Esophagus squamous epithelium (tissue), 5 donors: ENCODE measurements around the gene EDA. TPM values are rescaled to one million over a fixed set of nuclear protein-coding genes. Genes with fewer than 3 reads are reported as not detected.
A peak's percentile ranks its signal among the peaks of the same experiment; 100 is the strongest.

Source experiments
- DNase-seq: peaks from one replicate; lab custom pipeline; 2025; lab: John Stamatoyannopoulos, UW
- H3K27ac ChIP-seq, 4 donors: fragments of 200-600 bp; sonication (generic); one replicate each; pipeline ENCODE4 v1.5.1; 2016 to 2019; ENCODE audit warnings: mild to moderate bottlenecking in 1 of 4
- H3K27me3 ChIP-seq, 4 donors: fragments of 200-600 bp; sonication (generic); 1 replicate in 3 of 4; 2 replicates in 1 of 4; pipeline versions ENCODE4 v1.5.1 to v1.6.0; 2017 to 2021; ENCODE audit warnings: antibody characterized with exemption in 1 of 4
- H3K36me3 ChIP-seq, 3 donors: fragments of 200-600 bp; sonication (generic); one replicate each; pipeline ENCODE4 v1.5.1; 2016 to 2019
- H3K4me1 ChIP-seq, 3 donors: fragments of 200-600 bp; sonication (generic); one replicate each; pipeline ENCODE4 v1.5.1; 2017 to 2019
- H3K4me3 ChIP-seq, 4 donors: fragments of 200-600 bp; sonication (generic); 1 replicate in 3 of 4; 2 replicates in 1 of 4; pipeline ENCODE4 v1.5.1; 2016 to 2019; ENCODE audit warnings: mild to moderate bottlenecking in 2 of 4, moderate library complexity in 1 of 4
- H3K9me3 ChIP-seq, 3 donors: fragments of 200-600 bp; sonication (generic); one replicate each; pipeline ENCODE4 v1.5.1; 2016 to 2019
- POLR2A ChIP-seq, 4 donors: fragments of 450-650 bp; IDR thresholded peaks; one replicate each; pipeline ENCODE4 v1.6.1; 2017; ENCODE audit warnings: antibody characterized with exemption in 4 of 4, mild to moderate bottlenecking in 4 of 4, moderate library complexity in 3 of 4
- WGBS, 2 donors: methylation state at CpG; one replicate each; pipeline ENCODE4 v1.1.5; 2018; 5-methylcytosine and 5-hydroxymethylcytosine counted together
- intact Hi-C: fragments of 100-400 bp; cut with DNase I; formaldehyde crosslinking; loops from one replicate; pipeline ENCODE4 v1.15.0; 2022
- small RNA-seq, 4 donors: library from RNA; depleted of rRNA; stranded (forward); fragments of <200 nt; gene quantifications; one replicate each; pipeline ENCODE3, GENCODE V24; 2016
- total RNA-seq, 4 donors: library from RNA; depleted of rRNA; stranded (reverse); fragments of >200 nt; gene quantifications; one replicate each; pipeline ENCODE4 v1.1.0, GENCODE V29; 2016
- TF ChIP-seq, protein P1 (sequence below), 6 experiments: fragments of 450-650 bp in 4 of 6; fragments of 200-600 bp in 2 of 6; sonication (generic) in 2 of 6; IDR thresholded peaks; one replicate each; pipeline ENCODE4 v1.5.1; 2016 to 2019; ENCODE audit warnings: antibody characterized with exemption in 6 of 6, mild to moderate bottlenecking in 4 of 6, moderate library complexity in 4 of 6
- donor health status: DM: yes; HTN: yes; CAD: no.

EDA gene
- total RNA-seq, 4 donors from 2014 or later = 1.5 to 2.9 (median 2.4) TPM

DNA sequence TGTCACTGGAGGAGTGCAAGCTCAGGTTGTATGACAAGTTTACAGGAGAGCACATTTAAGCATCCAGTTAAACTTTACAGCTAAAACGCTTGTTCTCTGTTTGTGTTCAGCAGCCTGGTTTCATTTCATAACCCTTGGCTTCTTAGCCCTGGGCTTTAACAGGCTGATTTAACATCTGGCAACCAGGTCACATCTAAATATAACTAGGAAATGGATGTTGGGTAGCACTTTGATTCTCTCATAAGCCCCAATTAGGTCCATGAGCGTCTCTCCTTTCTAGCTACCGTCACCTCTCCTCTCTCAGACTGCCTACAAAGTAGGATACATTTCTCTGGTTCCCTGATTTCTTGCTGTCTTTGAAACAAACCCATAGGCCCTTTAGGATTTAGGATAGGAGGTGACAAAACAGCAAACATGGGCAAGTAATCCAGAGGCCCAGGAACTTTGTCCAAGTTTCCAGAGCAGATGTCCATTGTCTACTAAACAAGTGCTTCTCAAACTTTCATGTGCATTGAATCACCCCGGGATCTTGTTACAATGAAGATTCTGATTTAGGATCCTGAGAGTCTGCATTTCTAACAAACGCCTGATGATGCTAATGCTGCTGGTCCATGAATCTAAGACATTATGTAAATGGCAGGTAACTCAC is 468.8 kb downstream of the EDA start:
- intact Hi-C loops = no loop called here
- WGBS, 2 donors = 74 to 79% methylated on average over 3 to 5 of the region's 5 CpGs

DNA sequence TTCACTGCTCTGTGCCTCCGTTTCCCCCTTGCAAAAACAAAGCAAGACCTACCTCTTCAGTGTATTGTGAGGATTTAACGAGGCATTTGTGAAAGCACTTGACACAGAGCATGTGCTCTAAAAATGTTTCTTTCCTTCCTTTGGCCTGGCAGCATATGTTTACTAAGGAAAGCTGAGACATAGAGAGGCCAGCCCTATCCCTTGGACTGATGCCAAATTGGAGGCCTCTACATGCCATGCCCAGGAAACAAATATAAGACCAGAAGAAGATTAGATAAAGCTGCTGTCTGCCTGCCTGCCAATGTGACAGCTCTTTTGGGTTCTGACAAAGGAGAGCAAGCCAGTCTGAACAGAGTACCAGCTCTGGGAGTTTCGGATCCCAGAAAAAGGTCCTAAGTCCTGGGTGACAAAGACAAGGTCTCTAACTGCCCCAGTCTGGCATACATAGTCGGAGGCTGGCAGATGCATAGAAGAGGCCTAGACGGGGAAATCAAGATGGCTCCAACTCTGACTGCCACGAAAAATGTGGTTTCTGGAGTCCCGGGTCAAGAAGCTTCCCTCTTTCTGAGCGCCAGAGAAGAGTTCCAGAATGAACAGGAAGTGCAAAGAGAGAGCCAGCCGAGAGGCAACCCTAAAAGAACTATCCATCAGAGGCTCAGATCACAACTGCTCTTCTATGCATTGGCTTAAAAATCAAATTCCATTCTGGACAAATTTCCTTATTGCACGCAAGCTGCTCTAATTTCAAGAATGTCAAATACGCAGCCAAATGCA is 472.1 kb downstream of the EDA start:
- peaks cover 0 to 8% (median 0%) of the 10 kb centered on the region in 3 donors for H3K4me1 ChIP-seq
- no peak for DNase-seq
- no peaks in the 10 kb centered on the region for H3K27me3 ChIP-seq
- TF ChIP-seq, protein P1, sequence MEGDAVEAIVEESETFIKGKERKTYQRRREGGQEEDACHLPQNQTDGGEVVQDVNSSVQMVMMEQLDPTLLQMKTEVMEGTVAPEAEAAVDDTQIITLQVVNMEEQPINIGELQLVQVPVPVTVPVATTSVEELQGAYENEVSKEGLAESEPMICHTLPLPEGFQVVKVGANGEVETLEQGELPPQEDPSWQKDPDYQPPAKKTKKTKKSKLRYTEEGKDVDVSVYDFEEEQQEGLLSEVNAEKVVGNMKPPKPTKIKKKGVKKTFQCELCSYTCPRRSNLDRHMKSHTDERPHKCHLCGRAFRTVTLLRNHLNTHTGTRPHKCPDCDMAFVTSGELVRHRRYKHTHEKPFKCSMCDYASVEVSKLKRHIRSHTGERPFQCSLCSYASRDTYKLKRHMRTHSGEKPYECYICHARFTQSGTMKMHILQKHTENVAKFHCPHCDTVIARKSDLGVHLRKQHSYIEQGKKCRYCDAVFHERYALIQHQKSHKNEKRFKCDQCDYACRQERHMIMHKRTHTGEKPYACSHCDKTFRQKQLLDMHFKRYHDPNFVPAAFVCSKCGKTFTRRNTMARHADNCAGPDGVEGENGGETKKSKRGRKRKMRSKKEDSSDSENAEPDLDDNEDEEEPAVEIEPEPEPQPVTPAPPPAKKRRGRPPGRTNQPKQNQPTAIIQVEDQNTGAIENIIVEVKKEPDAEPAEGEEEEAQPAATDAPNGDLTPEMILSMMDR (IDR thresholded peaks at IDR 0.05) = no peak
- TF ChIP-seq POLR2A (IDR thresholded peaks at IDR 0.05) = no peak
- intact Hi-C loops = no loop called here
- no peaks in the 10 kb centered on the region for H3K9me3 ChIP-seq
- WGBS, 2 donors = 53 to 62% methylated on average over 7 to 8 of the region's 11 CpGs
- no peak overlapping the region for H3K4me3 ChIP-seq
- H3K27ac ChIP-seq = peak overlapping the region in 1 of 4 donors; percentile 29
- H3K36me3 ChIP-seq = no peaks in the 10 kb centered on the region

More for the DNA sequence above, 468.8 kb downstream of the EDA start:
- H3K27me3 ChIP-seq = no peaks in the 10 kb centered on the region
- no peak overlapping the region for H3K27ac ChIP-seq
- H3K9me3 ChIP-seq = no peaks in the 10 kb centered on the region
- no peak overlapping the region for H3K4me3 ChIP-seq
- peaks cover 0 to 8% (median 0%) of the 10 kb centered on the region in 3 donors for H3K4me1 ChIP-seq
- DNase-seq = no peak
- H3K36me3 ChIP-seq = no peaks in the 10 kb centered on the region
- TF ChIP-seq, protein P1 (IDR thresholded peaks at IDR 0.05) = no peak
- TF ChIP-seq POLR2A (IDR thresholded peaks at IDR 0.05) = no peak

DNA sequence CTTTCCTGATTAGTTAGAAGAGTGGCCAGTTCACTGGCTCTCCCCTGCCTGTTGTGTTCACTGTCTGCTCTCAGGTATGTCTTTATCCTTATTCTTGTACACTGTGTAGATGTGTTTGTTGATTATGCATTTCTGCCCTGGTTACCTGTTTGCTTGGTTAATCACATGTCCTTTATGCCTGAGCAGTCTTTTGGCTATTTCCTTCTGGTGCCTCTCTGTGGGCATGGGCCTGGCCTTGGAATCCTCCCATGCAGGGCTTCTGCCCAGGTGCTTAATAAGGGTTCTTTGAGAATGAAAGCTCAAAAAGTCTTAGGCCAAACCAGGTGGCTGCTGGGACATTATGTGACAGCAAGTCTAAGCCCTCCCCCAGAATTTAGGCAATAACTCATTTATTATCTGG is 472.8 kb downstream of the EDA start:
- H3K4me1 ChIP-seq = peaks cover 0 to 8% (median 0%) of the 10 kb centered on the region in 3 donors
- no peak overlapping the region for H3K27ac ChIP-seq
- no peak for DNase-seq
- no peaks in the 10 kb centered on the region for H3K36me3 ChIP-seq
- H3K27me3 ChIP-seq = no peaks in the 10 kb centered on the region
- TF ChIP-seq, protein P1 (IDR thresholded peaks at IDR 0.05) = no peak
- TF ChIP-seq POLR2A (IDR thresholded peaks at IDR 0.05) = no peak
- intact Hi-C loops = no loop called here
- no peak overlapping the region for H3K4me3 ChIP-seq
- H3K9me3 ChIP-seq = no peaks in the 10 kb centered on the region

Small RNAs within 50 kb of the gene (small RNA-seq; reads per million reads assigned to genes)
- gene MIR676 (0 to 0.54 (median 0.08) reads per million in 4 donors), gene RF00012 (0 reads per million in 4 donors)

Other genes with a start within 250 kb of the EDA start
- gene NALF2, start 111.8 kb upstream of the EDA start, total RNA-seq = under 1 TPM in 2 of 4 donors, not detected in 2; 0.19 to 0.26 TPM